Keratinocyte (primary cell): ENCODE results near the gene CHAC2.

ENCODE experiments used
- CTCF ChIP-seq, 3 experiments: IDR thresholded peaks in 1 of 3; conservative IDR thresholded peaks in 1 of 3; optimal IDR thresholded peaks in 1 of 3; 2 replicates in 2 of 3; 3 replicates in 1 of 3; pipeline versions ENCODE3 to v1.5.1; 2011; ENCODE audit warnings: low read length in 3 of 3, mild to moderate bottlenecking in 3 of 3, moderate library complexity in 2 of 3, control low read depth in 1 of 3, inconsistent platforms in 1 of 3; ENCODE audit not compliant: insufficient read depth in 2 of 3; ENCODE audit errors: extremely low read depth in 1 of 3
- EZH2 ChIP-seq: IDR thresholded peaks from one replicate; pipeline ENCODE4 v1.6.1; 2012; ENCODE audit warnings: inconsistent platforms, mild to moderate bottlenecking, low read length, moderate library complexity

GRCh38 chr2:53801547-53801946 lies 33.9 kb downstream of the CHAC2 start:
- TF ChIP-seq CTCF (optimal IDR thresholded peaks at IDR 0.05 in 1 of 3, IDR thresholded peaks at IDR 0.05 in 1 of 3, conservative IDR thresholded peaks at IDR 0.05 in 1 of 3; ENCODE audit: extremely low read depth in 1 of 3, insufficient read depth in 2 of 3, low read length in 3 of 3) (no peak), EZH2 (no peak)
